ENCODE results near the gene BCKDHB.

BCKDHB gene

GRCh38 chr6:80331974-80332373 is 225.5 kb downstream of the BCKDHB start:
- DNase-seq (ENCODE audit: low read depth) = no peak

GRCh38 chr6:80333342-80333741 is 226.9 kb downstream of the BCKDHB start:
- no peak for DNase-seq (ENCODE audit: low read depth)

- no peak for DNase-seq (ENCODE audit: low read depth)
Observed at GRCh38 chr6:80335121-80335531, 228.7 kb downstream of the BCKDHB start.

GRCh38 chr6:80336911-80337310 is 230.4 kb downstream of the BCKDHB start:
- DNase-seq (ENCODE audit: low read depth) = no peak

- DNase-seq (ENCODE audit: low read depth) = no peak
Observed at GRCh38 chr6:80338201-80338836, 231.8 kb downstream of the BCKDHB start.

GRCh38 chr6:80339421-80339820 is 232.9 kb downstream of the BCKDHB start:
- DNase-seq (ENCODE audit: low read depth) = no peak

- DNase-seq (ENCODE audit: low read depth) = no peak
Observed at GRCh38 chr6:80340280-80340679, 233.8 kb downstream of the BCKDHB start.

- no peak for DNase-seq (ENCODE audit: low read depth)
Observed at GRCh38 chr6:80340686-80341085, 234.2 kb downstream of the BCKDHB start.

GRCh38 chr6:80341330-80341729 is 234.9 kb downstream of the BCKDHB start:
- no peak for DNase-seq (ENCODE audit: low read depth)

- DNase-seq (ENCODE audit: low read depth) = no peak
Observed at GRCh38 chr6:80343511-80343910, 237.0 kb downstream of the BCKDHB start.

GRCh38 chr6:80347101-80347500 is 240.6 kb downstream of the BCKDHB start:
- DNase-seq (ENCODE audit: low read depth) = no peak

GRCh38 chr6:80348263-80348662 is 241.8 kb downstream of the BCKDHB start:
- no peak for DNase-seq (ENCODE audit: low read depth)

- DNase-seq (ENCODE audit: low read depth) = no peak
Observed at GRCh38 chr6:80356000-80356399, 249.5 kb downstream of the BCKDHB start.

- DNase-seq (ENCODE audit: low read depth) = no peak
Observed at GRCh38 chr6:80356545-80356944, 250.1 kb downstream of the BCKDHB start.

GRCh38 chr6:80357081-80357480 is 250.6 kb downstream of the BCKDHB start:
- DNase-seq (ENCODE audit: low read depth) = no peak

- no peak for DNase-seq (ENCODE audit: low read depth)
Observed at GRCh38 chr6:80357674-80358073, 251.2 kb downstream of the BCKDHB start.

GRCh38 chr6:80363501-80364122 is 257.1 kb downstream of the BCKDHB start:
- DNase-seq (ENCODE audit: low read depth) = no peak

GRCh38 chr6:80364149-80364548 is 257.7 kb downstream of the BCKDHB start:
- DNase-seq (ENCODE audit: low read depth) = no peak

- DNase-seq (ENCODE audit: low read depth) = no peak
Observed at GRCh38 chr6:80366051-80366450, 259.6 kb downstream of the BCKDHB start.

GRCh38 chr6:80366714-80367113 is 260.2 kb downstream of the BCKDHB start:
- DNase-seq (ENCODE audit: low read depth) = no peak

- no peak for DNase-seq (ENCODE audit: low read depth)
Observed at GRCh38 chr6:80376411-80376810, 269.9 kb downstream of the BCKDHB start.

- no peak for DNase-seq (ENCODE audit: low read depth)
Observed at GRCh38 chr6:80380566-80380965, 274.1 kb downstream of the BCKDHB start.

GRCh38 chr6:80382811-80383210 is 276.3 kb downstream of the BCKDHB start:
- DNase-seq (ENCODE audit: low read depth) = no peak

- DNase-seq (ENCODE audit: low read depth) = no peak
Observed at GRCh38 chr6:80388507-80388906, 282.0 kb downstream of the BCKDHB start.

Measured in T-helper 22 cell (primary cell).